GM12873 (cell line): Measurements from ENCODE around the gene MEF2B.
A peak's percentile ranks its signal among the peaks of the same experiment; 100 is the strongest.

ENCODE experiments used
- CTCF ChIP-seq: IDR thresholded peaks from 2 replicates; pipeline ENCODE4 v1.5.1; 2012; ENCODE audit warnings: low read depth, mild to moderate bottlenecking, moderate library complexity, low read length, control low read depth; ENCODE audit not compliant: insufficient read depth; ENCODE audit errors: missing control alignments

The MEF2B gene

DNA sequence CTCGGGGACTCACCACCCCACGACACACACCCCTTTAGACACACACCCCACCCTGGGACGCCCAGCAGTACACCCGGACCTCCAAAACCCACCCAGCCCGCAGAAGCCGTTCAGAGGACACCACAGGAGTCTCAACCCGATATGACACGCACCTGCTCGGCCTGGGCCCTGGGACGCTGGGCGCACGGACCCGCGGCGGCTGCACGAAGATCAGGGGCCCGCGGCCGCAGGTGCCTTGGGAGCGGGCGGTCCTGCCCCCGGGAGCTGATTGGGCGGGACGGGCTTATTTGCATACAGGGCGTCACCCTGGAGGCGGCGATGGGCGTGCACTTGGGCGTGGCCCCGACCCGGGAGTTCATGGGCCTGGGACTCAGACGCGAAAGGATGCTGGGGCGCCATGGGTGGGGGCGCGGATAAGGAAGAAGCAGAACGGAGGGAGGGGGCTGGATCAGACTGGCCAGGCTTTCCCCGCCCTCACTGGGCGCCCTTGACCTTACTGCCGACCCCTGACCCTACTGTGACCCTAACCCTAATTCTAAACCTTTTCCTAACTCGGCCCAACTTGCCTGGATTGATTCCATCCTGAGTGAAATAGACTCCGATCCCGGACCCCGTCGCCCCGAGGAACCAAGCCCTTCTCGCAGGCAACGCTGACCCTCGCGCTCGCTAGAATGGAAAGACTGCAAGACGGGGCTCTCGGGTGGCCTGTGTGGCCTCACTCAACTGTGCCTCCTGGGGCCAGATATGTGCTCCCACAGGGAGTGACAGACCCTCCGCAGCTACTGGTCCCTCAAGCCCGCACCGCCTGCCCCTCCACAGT is at the start of gene MEF2B:
Gene MEF2B (minus strand): TSS at position 211 of the 820 bp plus-strand sequence. CDS start 19,528 bp downstream, outside the sequence.
- TF ChIP-seq CTCF = no peak

- no peak for TF ChIP-seq CTCF
Observed at GRCh38 chr19:19218911-19219310, 48.8 kb upstream of the MEF2B start.

GRCh38 chr19:19217099-19217498 is 47.0 kb upstream of the MEF2B start:
- peak; percentile 37 for TF ChIP-seq CTCF

DNA sequence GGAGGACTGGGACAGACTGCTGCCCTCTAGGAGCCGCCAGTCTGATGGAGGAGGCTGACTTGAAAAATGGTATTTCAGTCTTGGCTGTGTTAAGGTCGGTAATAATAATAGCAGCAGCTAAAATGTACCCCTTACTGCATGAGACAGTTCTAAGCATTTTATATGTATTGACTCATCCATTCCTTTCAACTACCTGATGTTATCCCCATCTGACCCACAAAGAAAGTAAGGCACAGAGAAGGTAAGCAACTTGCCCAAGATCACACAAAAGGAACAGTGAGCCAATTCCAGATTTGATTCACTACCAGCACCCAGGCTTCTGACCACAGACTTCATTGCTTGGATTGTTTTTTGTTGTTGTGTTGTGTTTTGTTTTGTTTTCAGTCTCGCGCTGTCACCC is 45.7 kb upstream of the MEF2B start:
- no peak for TF ChIP-seq CTCF

DNA sequence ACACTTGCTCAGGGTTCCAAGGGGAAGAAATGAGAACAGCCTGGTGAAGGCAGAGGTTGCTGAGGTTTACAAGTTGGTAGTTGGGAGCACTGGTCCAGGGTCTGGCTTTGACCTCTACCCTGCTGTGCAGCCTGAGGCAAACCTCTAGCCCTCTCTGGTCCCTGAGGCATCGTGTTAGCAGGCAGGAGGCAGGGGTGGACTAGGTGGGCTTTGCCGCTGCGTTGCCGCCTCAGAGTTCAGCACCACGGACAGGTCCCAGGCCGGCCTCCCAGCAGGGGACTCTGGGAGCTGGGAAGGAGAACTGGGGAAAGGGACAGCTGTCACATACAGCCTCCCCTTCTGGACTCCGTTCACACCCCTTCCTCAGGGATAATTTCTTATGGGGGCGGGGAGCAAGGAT is 44.8 kb upstream of the MEF2B start:
- TF ChIP-seq CTCF = no peak

DNA sequence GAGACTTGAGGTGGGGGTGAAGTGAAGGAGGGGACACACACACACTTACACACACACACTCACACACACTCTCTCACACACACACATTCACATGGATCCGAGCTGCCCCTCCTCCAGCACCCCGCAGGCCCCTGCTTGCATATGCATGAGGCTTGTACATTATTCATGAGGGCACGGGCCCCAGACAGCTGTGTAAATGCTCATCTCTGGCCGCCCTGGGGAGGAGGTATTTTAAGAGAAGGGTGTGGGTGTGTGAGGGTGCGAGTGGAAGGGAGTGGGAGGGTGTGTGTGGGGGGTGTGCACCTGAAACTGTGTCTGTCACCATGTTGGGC is 44.1 kb upstream of the MEF2B start:
- no peak for TF ChIP-seq CTCF

GRCh38 chr19:19213426-19214158 is 43.5 kb upstream of the MEF2B start:
- no peak for TF ChIP-seq CTCF
